WTC11 (cell line): ENCODE results near the gene VTI1A. TPM values are rescaled to one million over a fixed set of nuclear protein-coding genes. Genes with fewer than 3 reads are reported as not detected.

ENCODE experiments used
- ATAC-seq: fragments of 200-7000 bp; cut with Tn5 transposase; 2 replicates; pipeline ENCODE4 v1.10.0; 2021; ENCODE audit warnings: mild to moderate bottlenecking, moderate library complexity
- CTCF ChIA-PET: fragments of 300-600 bp; sonication (Branson Sonifier 250); formaldehyde crosslinking; loops from one replicate; lab custom pipeline; 2021; ENCODE audit warnings: antibody characterized with exemption; lab: Charles Lee
- POLR2A ChIA-PET: fragments of 350-600 bp; sonication (Branson Sonifier 250); formaldehyde crosslinking; loops from one replicate; lab custom pipeline; 2021; ENCODE audit warnings: antibody characterized with exemption; lab: Charles Lee
- DNase-seq: peaks from one replicate; pipeline ENCODE4 v3.0.0; 2021; ENCODE audit warnings: low spot score
- H3K27ac Mint-ChIP-seq: 2 replicates; pipeline ENCODE4 v1.8.0; 2021; ENCODE audit warnings: mixed read lengths
- H3K27me3 Mint-ChIP-seq: 2 replicates; pipeline ENCODE4 v1.8.0; 2021; ENCODE audit warnings: low read depth, mild to moderate bottlenecking, moderate library complexity, mixed read lengths
- H3K36me3 Mint-ChIP-seq: 2 replicates; pipeline ENCODE4 v1.8.0; 2021; ENCODE audit warnings: mixed read lengths
- H3K4me1 Mint-ChIP-seq: 2 replicates; pipeline ENCODE4 v1.8.0; 2022; ENCODE audit warnings: mixed read lengths
- H3K4me3 Mint-ChIP-seq: 2 replicates; pipeline ENCODE4 v1.8.0; 2021; ENCODE audit warnings: mild to moderate bottlenecking, moderate library complexity, mixed read lengths
- H3K9me3 Mint-ChIP-seq: 2 replicates; pipeline ENCODE4 v1.8.0; 2021; ENCODE audit warnings: mixed read lengths
- CBFB ChIP-seq: sonication (generic); formaldehyde crosslinking; IDR thresholded peaks from 2 replicates; pipeline ENCODE4 v1.8.1; 2022; ENCODE audit warnings: mild to moderate bottlenecking, low read depth, missing genetic modification reagents
- ETV6 ChIP-seq: sonication (generic); formaldehyde crosslinking; IDR thresholded peaks from 2 replicates; pipeline ENCODE4 v1.8.1; 2022; ENCODE audit warnings: mild to moderate bottlenecking, missing genetic modification reagents
- FOXP1 ChIP-seq: sonication (generic); formaldehyde crosslinking; IDR thresholded peaks from 2 replicates; pipeline ENCODE4 v1.8.0; 2022; ENCODE audit warnings: missing genetic modification reagents, mild to moderate bottlenecking, moderate library complexity, borderline replicate concordance
- GABPB1 ChIP-seq: sonication (generic); formaldehyde crosslinking; IDR thresholded peaks from 2 replicates; pipeline ENCODE4 v1.8.1; 2023; ENCODE audit warnings: mild to moderate bottlenecking, missing genetic modification reagents
- IRF2 ChIP-seq: sonication (generic); formaldehyde crosslinking; IDR thresholded peaks from 2 replicates; pipeline ENCODE4 v1.8.0; 2022; ENCODE audit warnings: low read depth, missing genetic modification reagents, borderline replicate concordance
- NR3C1 ChIP-seq: sonication (generic); formaldehyde crosslinking; conservative IDR thresholded peaks from 2 replicates; pipeline ENCODE4 v1.8.1; 2023; ENCODE audit warnings: low read depth, mild to moderate bottlenecking, missing genetic modification reagents
- OVOL2 ChIP-seq: fragments of 250-450 bp; sonication (Bioruptor Pico); IDR thresholded peaks from 2 replicates; pipeline ENCODE4 v1.9.0; 2021; ENCODE audit warnings: mild to moderate bottlenecking, borderline replicate concordance
- RORB ChIP-seq: fragments of 250-450 bp; sonication (Bioruptor Pico); IDR thresholded peaks from 2 replicates; pipeline ENCODE4 v1.9.0; 2021; ENCODE audit warnings: mild to moderate bottlenecking
- TEAD1 ChIP-seq: sonication (generic); formaldehyde crosslinking; IDR thresholded peaks from 2 replicates; pipeline ENCODE4 v1.8.0; 2022; ENCODE audit warnings: mild to moderate bottlenecking, missing genetic modification reagents
- TEAD4 ChIP-seq: sonication (generic); formaldehyde crosslinking; IDR thresholded peaks from 2 replicates; pipeline ENCODE4 v1.8.0; 2022; ENCODE audit warnings: mild to moderate bottlenecking, missing genetic modification reagents
- TP53 ChIP-seq: sonication (generic); formaldehyde crosslinking; IDR thresholded peaks from 2 replicates; pipeline ENCODE4 v1.8.1; 2023; ENCODE audit warnings: mild to moderate bottlenecking, missing genetic modification reagents
- ZNF138 ChIP-seq: sonication (generic); formaldehyde crosslinking; conservative IDR thresholded peaks from 2 replicates; pipeline ENCODE4 v1.8.1; 2022; ENCODE audit warnings: mild to moderate bottlenecking, moderate library complexity, missing genetic modification reagents
- ZNF232 ChIP-seq: sonication (generic); formaldehyde crosslinking; IDR thresholded peaks from 2 replicates; pipeline ENCODE4 v1.8.0; 2022; ENCODE audit warnings: mild to moderate bottlenecking, missing genetic modification reagents
- ZNF416 ChIP-seq: fragments of 250-450 bp; sonication (Bioruptor Pico); IDR thresholded peaks from 2 replicates; pipeline ENCODE4 v1.9.0; 2021; ENCODE audit warnings: mild to moderate bottlenecking, inconsistent platforms
- ZNF423 ChIP-seq: fragments of 250-450 bp; sonication (Bioruptor Pico); IDR thresholded peaks from 2 replicates; pipeline ENCODE4 v2.1.2; 2022; ENCODE audit warnings: mild to moderate bottlenecking, moderate library complexity
- total RNA-seq: library from RNA; stranded (reverse); gene quantifications from 3 replicates; pipeline ENCODE4 v1.2.3, GENCODE V29; 2021
- TF ChIP-seq, protein P1 (sequence below): sonication (generic); formaldehyde crosslinking; IDR thresholded peaks from 2 replicates; pipeline ENCODE4 v1.8.1; 2023; ENCODE audit warnings: mild to moderate bottlenecking, missing genetic modification reagents, borderline replicate concordance
- TF ChIP-seq, protein P2 (sequence below): sonication (generic); formaldehyde crosslinking; IDR thresholded peaks from 2 replicates; pipeline ENCODE4 v1.8.1; 2022; ENCODE audit warnings: mild to moderate bottlenecking, missing genetic modification reagents, moderate library complexity, borderline replicate concordance
- TF ChIP-seq, protein P3 (sequence below): sonication (generic); formaldehyde crosslinking; conservative IDR thresholded peaks from 2 replicates; pipeline ENCODE4 v1.8.1; 2022; ENCODE audit warnings: mild to moderate bottlenecking, missing genetic modification reagents
- TF ChIP-seq, protein P4 (sequence below): sonication (generic); formaldehyde crosslinking; IDR thresholded peaks from 2 replicates; pipeline ENCODE4 v1.8.0; 2022; ENCODE audit warnings: mild to moderate bottlenecking, missing genetic modification reagents
- TF ChIP-seq, protein P5 (sequence below): sonication (generic); formaldehyde crosslinking; conservative IDR thresholded peaks from 2 replicates; pipeline ENCODE4 v1.8.1; 2023; ENCODE audit warnings: mild to moderate bottlenecking, low read depth, missing genetic modification reagents, moderate library complexity

The VTI1A gene
- total RNA-seq, 1 experiment from 2014 or later = 20.1 TPM

DNA sequence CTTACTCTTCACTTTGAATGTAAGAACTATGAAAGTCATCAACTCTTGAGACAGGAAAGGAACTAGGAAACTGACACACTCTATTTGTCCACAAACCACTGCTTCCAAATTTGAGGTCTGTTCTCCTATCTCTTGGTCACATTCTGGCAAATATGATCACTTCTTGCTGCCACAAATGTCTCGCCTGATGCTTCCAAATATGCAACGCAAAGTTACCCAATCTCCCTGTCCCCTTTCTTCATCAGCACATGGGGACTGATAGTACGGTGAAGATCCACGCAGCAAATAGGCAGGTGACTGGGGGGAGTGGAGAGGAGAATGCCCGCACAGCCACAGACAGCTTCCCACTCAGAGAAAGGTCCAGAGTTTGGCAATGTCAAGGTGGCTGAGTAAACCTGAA is 410.5 kb downstream of the VTI1A start (continued):
- no peak for TF ChIP-seq ETV6 (CRISPR knock-in tag)
- TF ChIP-seq GABPB1 (CRISPR knock-in tag) = no peak
- no peak for TF ChIP-seq ZNF423 (CRISPR knock-in tag)
- no peak for TF ChIP-seq RORB
- TF ChIP-seq CBFB (CRISPR knock-in tag) = no peak
- TF ChIP-seq, protein P1, sequence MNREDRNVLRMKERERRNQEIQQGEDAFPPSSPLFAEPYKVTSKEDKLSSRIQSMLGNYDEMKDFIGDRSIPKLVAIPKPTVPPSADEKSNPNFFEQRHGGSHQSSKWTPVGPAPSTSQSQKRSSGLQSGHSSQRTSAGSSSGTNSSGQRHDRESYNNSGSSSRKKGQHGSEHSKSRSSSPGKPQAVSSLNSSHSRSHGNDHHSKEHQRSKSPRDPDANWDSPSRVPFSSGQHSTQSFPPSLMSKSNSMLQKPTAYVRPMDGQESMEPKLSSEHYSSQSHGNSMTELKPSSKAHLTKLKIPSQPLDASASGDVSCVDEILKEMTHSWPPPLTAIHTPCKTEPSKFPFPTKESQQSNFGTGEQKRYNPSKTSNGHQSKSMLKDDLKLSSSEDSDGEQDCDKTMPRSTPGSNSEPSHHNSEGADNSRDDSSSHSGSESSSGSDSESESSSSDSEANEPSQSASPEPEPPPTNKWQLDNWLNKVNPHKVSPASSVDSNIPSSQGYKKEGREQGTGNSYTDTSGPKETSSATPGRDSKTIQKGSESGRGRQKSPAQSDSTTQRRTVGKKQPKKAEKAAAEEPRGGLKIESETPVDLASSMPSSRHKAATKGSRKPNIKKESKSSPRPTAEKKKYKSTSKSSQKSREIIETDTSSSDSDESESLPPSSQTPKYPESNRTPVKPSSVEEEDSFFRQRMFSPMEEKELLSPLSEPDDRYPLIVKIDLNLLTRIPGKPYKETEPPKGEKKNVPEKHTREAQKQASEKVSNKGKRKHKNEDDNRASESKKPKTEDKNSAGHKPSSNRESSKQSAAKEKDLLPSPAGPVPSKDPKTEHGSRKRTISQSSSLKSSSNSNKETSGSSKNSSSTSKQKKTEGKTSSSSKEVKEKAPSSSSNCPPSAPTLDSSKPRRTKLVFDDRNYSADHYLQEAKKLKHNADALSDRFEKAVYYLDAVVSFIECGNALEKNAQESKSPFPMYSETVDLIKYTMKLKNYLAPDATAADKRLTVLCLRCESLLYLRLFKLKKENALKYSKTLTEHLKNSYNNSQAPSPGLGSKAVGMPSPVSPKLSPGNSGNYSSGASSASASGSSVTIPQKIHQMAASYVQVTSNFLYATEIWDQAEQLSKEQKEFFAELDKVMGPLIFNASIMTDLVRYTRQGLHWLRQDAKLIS (CRISPR knock-in tag) = no peak
- TF ChIP-seq ZNF138 = no peak
- no peak for TF ChIP-seq OVOL2 (CRISPR knock-in tag)

DNA sequence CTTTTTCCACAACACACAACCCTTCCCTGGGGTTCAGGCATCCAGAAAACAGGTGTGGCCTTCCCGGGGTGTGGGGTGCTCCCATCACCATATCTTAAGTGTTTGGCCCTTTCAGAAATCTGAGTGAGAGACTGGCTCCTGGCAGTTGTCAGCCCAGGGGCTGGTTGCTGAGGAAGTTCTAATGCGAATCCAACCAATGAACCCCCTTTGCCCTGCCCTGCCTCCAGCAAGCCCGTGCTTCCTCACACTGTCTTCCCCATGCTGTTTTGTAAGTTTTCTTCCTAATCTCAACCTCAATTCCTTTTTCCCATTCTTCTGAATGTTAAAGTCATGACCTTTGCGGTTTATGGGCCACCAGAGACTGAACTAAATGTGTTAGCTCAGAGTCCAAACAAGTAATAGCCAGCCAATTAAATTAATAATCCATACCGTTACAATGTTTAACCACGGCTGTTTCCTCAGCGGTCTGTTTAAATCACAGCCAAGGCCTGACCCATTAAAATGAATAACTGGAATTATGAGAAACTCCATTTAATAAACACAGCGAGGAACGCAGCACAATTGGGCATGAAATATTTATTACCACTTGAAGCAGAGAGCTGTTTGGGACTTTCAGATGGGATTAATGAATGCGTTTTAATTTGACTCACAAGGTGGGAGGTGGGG is 412.1 kb downstream of the VTI1A start:
- no peak overlapping the region for H3K27ac Mint-ChIP-seq
- ChIA-PET POLR2A (no interaction called here), CTCF (no interaction called here)
- H3K4me1 Mint-ChIP-seq = no peaks in the 10 kb centered on the region
- H3K9me3 Mint-ChIP-seq = peaks cover 29% of the 10 kb centered on the region
- ATAC-seq = no peak
- no peak overlapping the region for H3K4me3 Mint-ChIP-seq
- DNase-seq = no peak
- peaks cover 5% of the 10 kb centered on the region; the same call in 1 of the 2 replicates for H3K27me3 Mint-ChIP-seq
- peaks cover 8% of the 10 kb centered on the region for H3K36me3 Mint-ChIP-seq
- TF ChIP-seq, protein P2, sequence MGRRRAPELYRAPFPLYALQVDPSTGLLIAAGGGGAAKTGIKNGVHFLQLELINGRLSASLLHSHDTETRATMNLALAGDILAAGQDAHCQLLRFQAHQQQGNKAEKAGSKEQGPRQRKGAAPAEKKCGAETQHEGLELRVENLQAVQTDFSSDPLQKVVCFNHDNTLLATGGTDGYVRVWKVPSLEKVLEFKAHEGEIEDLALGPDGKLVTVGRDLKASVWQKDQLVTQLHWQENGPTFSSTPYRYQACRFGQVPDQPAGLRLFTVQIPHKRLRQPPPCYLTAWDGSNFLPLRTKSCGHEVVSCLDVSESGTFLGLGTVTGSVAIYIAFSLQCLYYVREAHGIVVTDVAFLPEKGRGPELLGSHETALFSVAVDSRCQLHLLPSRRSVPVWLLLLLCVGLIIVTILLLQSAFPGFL = no peak
- TF ChIP-seq TEAD1 (CRISPR knock-in tag) (no peak), TEAD4 (CRISPR knock-in tag) (no peak), IRF2 (CRISPR knock-in tag) (no peak), ZNF416 (no peak), ZNF423 (CRISPR knock-in tag) (no peak), TP53 (no peak), ETV6 (CRISPR knock-in tag) (no peak), NR3C1 (CRISPR knock-in tag) (no peak), FOXP1 (no peak), ZNF232 (no peak)
- TF ChIP-seq, protein P1 (CRISPR knock-in tag) = no peak
- TF ChIP-seq, protein P3, sequence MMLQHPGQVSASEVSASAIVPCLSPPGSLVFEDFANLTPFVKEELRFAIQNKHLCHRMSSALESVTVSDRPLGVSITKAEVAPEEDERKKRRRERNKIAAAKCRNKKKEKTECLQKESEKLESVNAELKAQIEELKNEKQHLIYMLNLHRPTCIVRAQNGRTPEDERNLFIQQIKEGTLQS (CRISPR knock-in tag) = no peak
- TF ChIP-seq, protein P4, sequence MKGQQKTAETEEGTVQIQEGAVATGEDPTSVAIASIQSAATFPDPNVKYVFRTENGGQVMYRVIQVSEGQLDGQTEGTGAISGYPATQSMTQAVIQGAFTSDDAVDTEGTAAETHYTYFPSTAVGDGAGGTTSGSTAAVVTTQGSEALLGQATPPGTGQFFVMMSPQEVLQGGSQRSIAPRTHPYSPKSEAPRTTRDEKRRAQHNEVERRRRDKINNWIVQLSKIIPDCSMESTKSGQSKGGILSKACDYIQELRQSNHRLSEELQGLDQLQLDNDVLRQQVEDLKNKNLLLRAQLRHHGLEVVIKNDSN (CRISPR knock-in tag) = no peak
- TF ChIP-seq, protein P5, sequence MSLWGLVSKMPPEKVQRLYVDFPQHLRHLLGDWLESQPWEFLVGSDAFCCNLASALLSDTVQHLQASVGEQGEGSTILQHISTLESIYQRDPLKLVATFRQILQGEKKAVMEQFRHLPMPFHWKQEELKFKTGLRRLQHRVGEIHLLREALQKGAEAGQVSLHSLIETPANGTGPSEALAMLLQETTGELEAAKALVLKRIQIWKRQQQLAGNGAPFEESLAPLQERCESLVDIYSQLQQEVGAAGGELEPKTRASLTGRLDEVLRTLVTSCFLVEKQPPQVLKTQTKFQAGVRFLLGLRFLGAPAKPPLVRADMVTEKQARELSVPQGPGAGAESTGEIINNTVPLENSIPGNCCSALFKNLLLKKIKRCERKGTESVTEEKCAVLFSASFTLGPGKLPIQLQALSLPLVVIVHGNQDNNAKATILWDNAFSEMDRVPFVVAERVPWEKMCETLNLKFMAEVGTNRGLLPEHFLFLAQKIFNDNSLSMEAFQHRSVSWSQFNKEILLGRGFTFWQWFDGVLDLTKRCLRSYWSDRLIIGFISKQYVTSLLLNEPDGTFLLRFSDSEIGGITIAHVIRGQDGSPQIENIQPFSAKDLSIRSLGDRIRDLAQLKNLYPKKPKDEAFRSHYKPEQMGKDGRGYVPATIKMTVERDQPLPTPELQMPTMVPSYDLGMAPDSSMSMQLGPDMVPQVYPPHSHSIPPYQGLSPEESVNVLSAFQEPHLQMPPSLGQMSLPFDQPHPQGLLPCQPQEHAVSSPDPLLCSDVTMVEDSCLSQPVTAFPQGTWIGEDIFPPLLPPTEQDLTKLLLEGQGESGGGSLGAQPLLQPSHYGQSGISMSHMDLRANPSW (CRISPR knock-in tag) = no peak
